HG03354 (cell line): ENCODE results near the gene DNAH2.

Source experiments
- ATAC-seq: cut with Tn5 transposase; IDR thresholded peaks from one replicate; pipeline ENCODE4 v1.9.1; 2021; ENCODE audit warnings: mild to moderate bottlenecking; ENCODE audit not compliant: unreplicated experiment, poor library complexity, severe bottlenecking

DNAH2 gene

GRCh38 chr17:7814969-7815368 lies 97.4 kb downstream of the DNAH2 start:
- no peak for ATAC-seq

GRCh38 chr17:7816926-7817642 lies 99.5 kb downstream of the DNAH2 start:
- no peak for ATAC-seq

GRCh38 chr17:7817643-7817964 lies 100.1 kb downstream of the DNAH2 start:
- ATAC-seq: no peak

- ATAC-seq: no peak
These were observed 100.5 kb downstream of the DNAH2 start for GRCh38 chr17:7818026-7818425.

- ATAC-seq: no peak
These were observed 101.5 kb downstream of the DNAH2 start for GRCh38 chr17:7818746-7819645.

GRCh38 chr17:7820231-7820630 lies 102.7 kb downstream of the DNAH2 start:
- no peak for ATAC-seq

- ATAC-seq: no peak
These were observed 104.6 kb downstream of the DNAH2 start for GRCh38 chr17:7822126-7822525.

GRCh38 chr17:7823581-7824001 lies 106.0 kb downstream of the DNAH2 start:
- no peak for ATAC-seq

GRCh38 chr17:7824021-7824924 lies 106.7 kb downstream of the DNAH2 start:
- no peak for ATAC-seq

GRCh38 chr17:7825206-7825990 lies 107.9 kb downstream of the DNAH2 start:
- ATAC-seq: no peak

GRCh38 chr17:7830616-7831015 lies 113.1 kb downstream of the DNAH2 start:
- ATAC-seq: no peak

- no peak for ATAC-seq
These were observed 113.7 kb downstream of the DNAH2 start for GRCh38 chr17:7831233-7831632.

- no peak for ATAC-seq
These were observed 114.9 kb downstream of the DNAH2 start for GRCh38 chr17:7832431-7832830.

- ATAC-seq: no peak
These were observed 115.7 kb downstream of the DNAH2 start for GRCh38 chr17:7833011-7833794.

GRCh38 chr17:7833795-7834541 lies 116.4 kb downstream of the DNAH2 start, which contains the start of gene KDM6B:
TSS of gene KDM6B (plus strand) at chr17:7834217. CDS start at chr17:7845555, 11,338 bp downstream.
- peak; percentile 53 for ATAC-seq

- ATAC-seq: no peak
These were observed 117.0 kb downstream of the DNAH2 start for GRCh38 chr17:7834542-7834956.

GRCh38 chr17:7834957-7835813 lies 117.6 kb downstream of the DNAH2 start:
- ATAC-seq: peak; percentile 44
